AG10803 (cell line): ENCODE data around the gene SRXN1.

ENCODE experiments used
- DNase-seq: peaks from one replicate; pipeline ENCODE4 v3.0.0; 2010; ENCODE audit warnings: low read depth
- H3K4me3 ChIP-seq: 2 replicates; pipeline ENCODE4 v1.5.1; 2011; ENCODE audit warnings: mild to moderate bottlenecking, low read length, control low read depth
- TF ChIP-seq, protein P1 (sequence below): conservative IDR thresholded peaks from 2 replicates; pipeline ENCODE4 v1.5.1; 2011; ENCODE audit warnings: mild to moderate bottlenecking, low read length, control low read depth, inconsistent platforms

The SRXN1 gene

DNA sequence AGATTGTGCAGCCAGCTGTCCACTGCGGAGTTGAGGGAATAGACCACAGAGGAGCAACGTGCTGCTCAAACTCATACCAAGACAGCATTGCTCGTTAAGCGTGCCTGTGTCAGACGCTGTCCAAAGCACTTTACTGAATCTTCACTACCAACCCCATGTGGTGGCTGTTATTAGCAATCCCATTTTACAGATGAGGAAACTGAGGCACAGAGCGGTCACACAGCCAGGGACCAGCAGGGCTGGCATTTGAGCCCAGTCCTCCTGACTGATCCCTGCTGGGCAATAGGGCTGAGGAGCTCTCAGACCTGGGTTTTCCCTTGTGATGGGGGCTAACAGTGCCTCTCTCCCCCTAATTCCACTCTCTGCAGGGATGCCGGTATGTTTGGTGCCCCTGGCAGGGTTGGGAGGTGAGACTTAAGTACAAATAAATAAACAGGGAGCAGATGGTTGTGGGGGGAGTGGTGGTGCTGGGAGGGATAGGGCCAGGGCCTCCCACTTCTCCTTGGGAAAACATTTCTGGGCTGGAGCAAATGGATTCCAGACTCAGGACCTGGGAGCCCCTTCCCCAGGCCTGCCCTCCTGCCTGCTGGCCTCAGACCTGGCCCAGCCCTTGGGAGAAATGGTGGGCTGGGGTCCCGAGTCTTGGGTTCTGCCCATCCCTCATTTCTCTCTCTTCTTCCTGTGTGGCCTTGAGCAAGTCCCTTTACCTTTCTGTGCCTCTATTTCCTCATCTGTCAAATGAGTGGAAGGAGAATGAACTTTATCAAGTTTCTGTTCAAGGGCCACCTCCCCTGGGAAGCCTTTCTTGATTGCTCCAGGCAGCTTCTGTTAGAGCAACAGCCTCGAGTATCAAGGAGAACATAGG, 17.7 kb downstream of the SRXN1 start:
- no peak for DNase-seq
- no peak overlapping the region for H3K4me3 ChIP-seq
- TF ChIP-seq, protein P1, sequence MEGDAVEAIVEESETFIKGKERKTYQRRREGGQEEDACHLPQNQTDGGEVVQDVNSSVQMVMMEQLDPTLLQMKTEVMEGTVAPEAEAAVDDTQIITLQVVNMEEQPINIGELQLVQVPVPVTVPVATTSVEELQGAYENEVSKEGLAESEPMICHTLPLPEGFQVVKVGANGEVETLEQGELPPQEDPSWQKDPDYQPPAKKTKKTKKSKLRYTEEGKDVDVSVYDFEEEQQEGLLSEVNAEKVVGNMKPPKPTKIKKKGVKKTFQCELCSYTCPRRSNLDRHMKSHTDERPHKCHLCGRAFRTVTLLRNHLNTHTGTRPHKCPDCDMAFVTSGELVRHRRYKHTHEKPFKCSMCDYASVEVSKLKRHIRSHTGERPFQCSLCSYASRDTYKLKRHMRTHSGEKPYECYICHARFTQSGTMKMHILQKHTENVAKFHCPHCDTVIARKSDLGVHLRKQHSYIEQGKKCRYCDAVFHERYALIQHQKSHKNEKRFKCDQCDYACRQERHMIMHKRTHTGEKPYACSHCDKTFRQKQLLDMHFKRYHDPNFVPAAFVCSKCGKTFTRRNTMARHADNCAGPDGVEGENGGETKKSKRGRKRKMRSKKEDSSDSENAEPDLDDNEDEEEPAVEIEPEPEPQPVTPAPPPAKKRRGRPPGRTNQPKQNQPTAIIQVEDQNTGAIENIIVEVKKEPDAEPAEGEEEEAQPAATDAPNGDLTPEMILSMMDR, result no peak

DNA sequence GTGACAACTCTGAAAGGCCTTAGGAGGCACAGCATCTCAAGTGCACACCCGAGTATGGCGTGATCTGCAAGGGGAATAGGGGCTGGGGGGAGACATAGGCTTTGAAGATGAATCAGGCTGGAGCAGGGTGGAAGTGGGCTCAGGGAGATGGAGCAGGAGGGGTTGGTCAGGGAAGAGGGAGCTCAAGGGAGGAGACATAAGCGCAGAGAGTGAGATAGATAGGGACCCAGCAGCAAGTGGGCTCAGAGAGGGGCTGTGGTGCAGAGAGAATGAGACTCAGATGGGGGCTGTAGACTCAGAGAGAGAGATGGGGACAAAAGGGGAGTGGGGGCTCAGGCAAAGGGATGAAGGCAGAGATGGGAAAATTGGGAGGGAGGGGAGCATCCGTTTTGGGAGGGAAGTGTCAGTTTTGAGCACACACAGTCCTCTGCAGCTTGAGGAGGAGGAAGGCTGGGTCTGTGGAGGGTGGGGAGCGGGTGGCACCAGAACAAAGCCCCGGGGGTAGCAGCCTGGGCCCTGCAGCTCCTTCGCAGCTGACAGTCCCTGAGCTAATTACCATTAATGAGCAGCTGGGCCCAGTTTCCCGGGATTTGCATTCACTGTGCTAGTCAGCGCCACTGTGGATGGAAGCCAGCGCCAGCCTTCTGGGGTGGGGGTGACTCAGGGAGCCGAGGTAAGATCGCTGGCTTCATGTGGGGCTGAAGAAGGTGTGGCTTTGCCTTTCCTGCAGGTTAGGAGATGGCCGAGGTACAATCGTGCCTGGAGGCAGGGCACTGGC, 18.7 kb downstream of the SRXN1 start:
- no peak for DNase-seq
- H3K4me3 ChIP-seq, result no peak overlapping the region
- TF ChIP-seq, protein P1, result no peak

DNA sequence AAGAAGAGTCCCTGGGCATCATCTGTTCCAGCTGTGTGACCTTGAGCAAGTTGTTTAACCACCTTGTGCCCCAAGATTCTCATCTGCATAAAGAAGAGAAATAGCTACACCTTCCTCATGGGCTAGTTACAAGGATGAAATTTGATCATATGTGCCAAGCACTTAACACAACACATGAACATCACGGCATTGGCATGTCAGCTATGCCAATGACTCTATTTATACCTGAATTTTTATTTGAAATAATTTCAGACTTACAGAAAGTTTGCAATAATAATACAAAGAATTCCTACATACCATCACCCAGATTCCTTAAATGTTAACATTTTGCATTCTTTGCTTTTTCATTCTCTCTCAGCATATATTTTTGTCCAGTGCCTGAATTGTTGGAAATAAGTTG, 21.9 kb downstream of the SRXN1 start:
- H3K4me3 ChIP-seq, result no peak overlapping the region
- DNase-seq, result peak; percentile 16
- TF ChIP-seq, protein P1, result no peak

DNA sequence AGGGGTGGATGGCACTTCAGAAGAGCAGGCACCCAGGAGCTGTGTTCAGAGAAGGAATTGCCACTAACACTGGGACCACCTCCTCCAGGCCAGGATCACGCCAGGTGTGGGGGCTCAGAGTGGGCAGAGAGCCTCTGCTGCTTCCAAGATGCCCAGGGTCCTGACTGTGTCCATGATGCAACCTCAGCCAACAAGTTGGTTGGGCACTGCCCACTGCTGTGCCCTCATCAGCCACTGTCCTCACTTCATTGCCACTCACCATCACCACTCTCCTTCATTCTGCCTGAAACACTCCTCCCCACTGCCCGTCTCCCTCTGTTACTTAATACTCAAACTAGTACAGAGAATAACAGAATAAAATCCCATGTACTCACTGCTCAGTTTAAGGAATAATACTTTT, 26.4 kb downstream of the SRXN1 start:
- no peak overlapping the region for H3K4me3 ChIP-seq
- DNase-seq, result no peak
- TF ChIP-seq, protein P1, result no peak

DNA sequence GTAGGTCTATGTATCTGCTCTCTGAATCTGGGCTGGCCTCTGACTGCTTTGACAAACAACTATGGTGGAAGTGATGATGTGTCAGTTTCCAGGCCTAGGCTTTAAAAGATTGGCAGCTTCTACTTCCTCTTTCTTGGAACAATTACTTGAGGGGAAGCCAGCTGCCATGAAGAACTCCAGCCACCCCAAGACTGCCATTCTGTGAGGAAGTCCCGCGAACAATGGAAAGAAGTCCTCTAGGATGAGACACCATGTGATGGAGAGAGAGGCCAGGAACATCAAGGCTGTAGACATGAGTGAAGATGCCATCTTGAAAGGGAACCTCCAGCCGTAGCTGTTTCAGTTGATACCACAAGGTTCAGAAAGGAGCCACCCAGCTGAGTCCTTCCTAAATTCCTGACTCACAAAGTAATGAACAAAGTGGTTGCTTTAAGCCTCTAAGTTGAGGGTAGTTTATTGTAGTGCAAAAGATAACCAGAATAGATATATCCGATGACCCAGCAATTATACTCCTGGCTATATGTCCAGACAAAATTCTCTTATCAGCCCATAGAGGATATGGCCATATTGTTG, 27.6 kb downstream of the SRXN1 start:
- TF ChIP-seq, protein P1, result no peak
- DNase-seq, result no peak
- no peak overlapping the region for H3K4me3 ChIP-seq

DNA sequence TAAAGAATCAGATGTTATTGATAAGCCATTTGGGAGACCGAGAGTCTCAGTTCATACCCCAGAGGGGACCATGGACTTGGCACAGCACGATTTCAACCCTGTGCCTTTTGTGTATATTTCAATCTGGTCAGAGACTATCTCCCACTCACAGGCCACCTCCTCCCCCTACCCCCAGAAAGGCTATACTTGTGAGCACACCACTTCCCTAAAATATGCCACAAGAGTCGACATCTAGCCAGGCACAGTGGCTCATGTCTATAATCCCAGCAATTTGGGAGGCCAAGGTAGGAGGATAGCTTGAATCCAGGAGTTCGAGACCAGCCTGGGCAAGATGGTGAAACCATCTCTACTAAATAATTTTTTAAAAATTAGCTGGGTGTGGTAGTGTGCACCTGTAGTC, 29.3 kb downstream of the SRXN1 start:
- no peak overlapping the region for H3K4me3 ChIP-seq
- DNase-seq, result no peak
- TF ChIP-seq, protein P1, result no peak
